GM10248 (cell line): ENCODE data around the gene VSTM2L.

Source experiments
- CTCF ChIA-PET: fragments of 300-600 bp; sonication (Branson Sonifier 250); formaldehyde crosslinking; extraction: SDS; loops from one replicate; lab custom pipeline; 2021; ENCODE audit warnings: antibody characterized with exemption; lab: Yijun Ruan, JAX
- POLR2A ChIA-PET: fragments of 350-650 bp; sonication (Branson Sonifier 250); formaldehyde crosslinking; extraction: SDS; loops from one replicate; lab custom pipeline; 2020; ENCODE audit warnings: antibody characterized with exemption; lab: Yijun Ruan, JAX
- DNase-seq: peaks from one replicate; pipeline ENCODE4 v3.0.0; 2012; ENCODE audit errors: extremely low spot score
- TF ChIP-seq, protein P1 (sequence below): IDR thresholded peaks from 2 replicates; pipeline ENCODE4 v1.5.1; 2012; ENCODE audit warnings: mild to moderate bottlenecking, low read depth; ENCODE audit errors: extremely low read depth, missing control alignments, control extremely low read depth

Gene VSTM2L

DNA sequence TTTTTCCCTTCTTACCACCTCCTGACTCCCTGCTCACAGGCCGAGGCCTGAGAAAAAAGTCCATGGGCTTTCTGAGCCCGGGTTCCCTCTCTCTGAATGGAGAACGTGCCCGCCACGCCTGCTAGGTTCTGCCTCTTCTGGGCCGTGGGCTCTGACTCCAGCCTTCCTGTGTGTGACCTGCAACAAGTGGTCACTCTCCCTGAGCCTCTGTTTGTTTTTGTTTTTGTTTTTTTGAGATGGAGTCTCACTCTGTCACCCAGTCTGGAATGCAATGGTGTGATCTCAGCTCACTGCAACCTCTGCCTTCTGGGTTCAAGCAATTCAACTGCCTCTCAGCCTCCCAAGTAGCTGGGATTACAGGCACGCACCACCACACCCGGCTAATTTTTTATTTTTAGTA, 17.9 kb upstream of the VSTM2L start:
- TF ChIP-seq, protein P1, sequence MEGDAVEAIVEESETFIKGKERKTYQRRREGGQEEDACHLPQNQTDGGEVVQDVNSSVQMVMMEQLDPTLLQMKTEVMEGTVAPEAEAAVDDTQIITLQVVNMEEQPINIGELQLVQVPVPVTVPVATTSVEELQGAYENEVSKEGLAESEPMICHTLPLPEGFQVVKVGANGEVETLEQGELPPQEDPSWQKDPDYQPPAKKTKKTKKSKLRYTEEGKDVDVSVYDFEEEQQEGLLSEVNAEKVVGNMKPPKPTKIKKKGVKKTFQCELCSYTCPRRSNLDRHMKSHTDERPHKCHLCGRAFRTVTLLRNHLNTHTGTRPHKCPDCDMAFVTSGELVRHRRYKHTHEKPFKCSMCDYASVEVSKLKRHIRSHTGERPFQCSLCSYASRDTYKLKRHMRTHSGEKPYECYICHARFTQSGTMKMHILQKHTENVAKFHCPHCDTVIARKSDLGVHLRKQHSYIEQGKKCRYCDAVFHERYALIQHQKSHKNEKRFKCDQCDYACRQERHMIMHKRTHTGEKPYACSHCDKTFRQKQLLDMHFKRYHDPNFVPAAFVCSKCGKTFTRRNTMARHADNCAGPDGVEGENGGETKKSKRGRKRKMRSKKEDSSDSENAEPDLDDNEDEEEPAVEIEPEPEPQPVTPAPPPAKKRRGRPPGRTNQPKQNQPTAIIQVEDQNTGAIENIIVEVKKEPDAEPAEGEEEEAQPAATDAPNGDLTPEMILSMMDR, result no peak
- POLR2A ChIA-PET, result no interaction called here
- CTCF ChIA-PET, result no interaction called here
- no peak for DNase-seq

DNA sequence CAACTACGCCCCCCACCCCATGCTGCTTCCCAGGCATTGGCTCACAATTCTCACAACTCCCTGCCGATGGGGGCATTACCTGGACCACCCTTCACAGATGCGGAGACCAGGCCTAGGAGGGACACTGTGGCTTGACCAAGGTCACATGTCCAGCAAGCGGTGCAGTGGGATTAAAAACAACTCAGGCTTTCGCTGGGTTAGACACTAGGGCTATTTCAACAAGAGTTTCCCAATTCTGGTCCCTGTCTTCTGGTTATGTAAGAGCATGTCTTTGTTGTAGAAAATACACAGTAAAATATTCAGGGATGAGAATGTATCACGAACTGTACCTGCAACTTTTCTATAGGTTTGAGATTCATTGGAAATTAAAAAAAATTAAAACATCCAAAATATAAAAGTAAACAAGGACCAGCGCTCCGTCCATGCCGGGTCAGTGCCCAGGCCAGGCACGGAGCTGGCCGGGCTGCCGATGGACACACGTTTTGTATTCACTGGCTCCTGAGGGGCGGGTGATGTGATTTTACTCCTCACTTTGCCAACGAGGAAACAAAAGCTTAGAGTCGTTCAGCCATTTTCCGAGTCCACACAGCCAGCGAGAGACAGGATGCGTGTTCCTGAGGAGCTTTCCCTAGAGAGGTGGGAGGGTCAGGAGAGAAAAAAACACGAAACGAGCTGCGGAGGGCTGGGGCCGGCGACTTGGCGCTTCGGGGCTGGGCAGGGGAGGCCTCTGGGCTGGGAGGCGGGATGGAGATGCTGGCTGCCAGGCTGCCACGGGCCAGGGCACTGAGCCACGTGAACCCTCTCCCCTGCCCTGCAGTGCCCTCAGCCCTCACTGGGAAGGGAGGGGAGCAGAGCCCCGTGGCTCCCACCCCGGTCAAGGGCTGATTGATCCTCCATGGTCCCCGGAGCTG, 17.1 kb upstream of the VSTM2L start:
- ChIA-PET POLR2A (no interaction called here), CTCF (no interaction called here)
- TF ChIP-seq, protein P1, result no peak
- no peak for DNase-seq

DNA sequence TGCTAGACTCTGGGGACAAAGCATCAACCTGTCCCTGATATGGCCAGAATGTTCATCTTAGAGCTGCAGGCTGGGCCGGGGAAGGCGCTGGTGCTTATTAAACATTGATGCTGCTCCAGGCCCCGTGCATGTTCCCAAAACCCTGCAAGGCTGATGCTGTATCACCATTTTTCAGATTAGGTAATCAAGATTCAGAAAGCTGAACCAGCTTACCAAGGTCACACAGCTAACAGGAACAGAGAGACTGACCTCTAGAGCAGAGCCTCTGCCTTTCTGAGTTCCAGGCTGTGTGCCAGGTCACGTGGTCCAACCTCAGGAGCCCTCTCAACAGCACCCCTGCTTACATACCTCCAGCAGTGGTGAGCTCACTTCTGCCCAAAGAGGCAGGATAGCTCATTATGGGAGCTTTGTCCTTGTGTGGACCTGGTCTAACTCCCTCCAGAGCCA, 16.1 kb upstream of the VSTM2L start:
- CTCF ChIA-PET, result interaction anchor here (0.8 kb wide), 1 partner anchor 8 kb away, joined by 3 read pairs; no protein-coding TSS in a partner anchor
- TF ChIP-seq, protein P1, result no peak
- DNase-seq, result no peak
- POLR2A ChIA-PET, result no interaction called here

DNA sequence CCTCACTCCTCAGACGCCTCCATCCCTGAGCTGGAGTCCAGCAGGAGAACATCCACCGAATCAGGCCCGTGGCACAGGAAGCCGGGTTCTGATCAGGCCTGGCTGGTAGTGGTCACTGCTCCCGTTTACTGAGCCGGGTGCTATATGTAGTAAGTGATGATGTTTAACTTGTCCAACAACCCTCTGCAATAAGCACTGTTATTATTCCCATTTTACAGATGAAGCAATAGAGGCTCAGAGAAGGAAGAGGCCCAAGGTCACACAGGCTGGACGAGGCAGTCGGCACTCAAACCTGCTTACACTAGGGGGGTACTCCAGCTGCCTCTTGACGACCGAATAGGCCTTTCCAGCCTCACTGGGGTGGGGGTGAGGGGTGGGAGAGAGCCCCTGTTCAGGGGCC, 14.3 kb upstream of the VSTM2L start:
- ChIA-PET POLR2A (no interaction called here), CTCF (interaction anchor here (1.4 kb wide), 1 partner anchor 324 kb away, joined by 3 read pairs; no protein-coding TSS in a partner anchor)
- DNase-seq, result no peak
- TF ChIP-seq, protein P1, result no peak

DNA sequence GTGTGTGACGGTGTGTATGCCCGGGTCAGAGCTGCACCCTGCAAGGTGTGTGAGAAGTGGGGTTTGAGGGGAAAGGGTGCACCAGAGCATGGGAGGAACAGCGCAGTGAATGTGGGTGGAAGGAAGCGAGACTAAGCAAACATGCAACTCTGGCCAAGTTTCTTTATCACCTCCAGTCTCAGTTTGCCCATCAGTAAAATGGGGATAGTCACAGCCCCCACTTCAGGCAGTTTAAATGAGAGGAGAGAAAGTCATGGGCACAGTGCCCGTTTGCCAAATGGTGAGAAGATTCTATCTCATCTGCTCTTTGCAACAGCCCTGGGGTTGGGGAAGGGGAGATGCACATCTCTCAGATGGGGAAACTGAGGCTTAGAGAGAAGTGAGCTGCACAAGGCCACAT, 12.8 kb upstream of the VSTM2L start:
- TF ChIP-seq, protein P1, result no peak
- ChIA-PET CTCF (interaction anchor here (1.4 kb wide), 1 partner anchor 325 kb away, joined by 3 read pairs; no protein-coding TSS in a partner anchor), POLR2A (no interaction called here)
- no peak for DNase-seq

DNA sequence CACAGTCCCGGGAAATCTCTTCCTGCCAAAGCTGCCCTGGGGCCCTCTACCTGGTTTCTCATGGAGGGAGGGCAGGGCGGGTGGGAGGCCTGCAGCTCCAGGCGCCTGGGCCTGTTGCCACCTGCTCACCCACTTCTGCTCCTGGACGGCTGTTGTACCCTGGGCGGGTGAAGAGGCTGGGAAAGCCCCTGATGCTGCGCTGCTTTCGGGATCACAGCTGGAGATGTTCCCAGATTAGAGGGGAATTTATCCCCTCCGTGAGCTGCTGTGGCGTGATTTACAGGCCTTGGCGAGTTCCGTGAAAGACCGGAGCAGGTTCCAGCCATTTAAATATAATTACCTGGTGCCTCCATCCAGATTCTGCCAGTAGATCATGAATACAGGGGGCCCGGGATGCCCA, 12.3 kb upstream of the VSTM2L start:
- no peak for DNase-seq
- TF ChIP-seq, protein P1, result no peak
- CTCF ChIA-PET, result no interaction called here
- POLR2A ChIA-PET, result no interaction called here
